HepG2 (cell line): ENCODE results near the gene CASKIN1. TPM values are rescaled to one million over a fixed set of nuclear protein-coding genes. Genes with fewer than 3 reads are reported as not detected.
A peak's percentile ranks its signal among the peaks of the same experiment; 100 is the strongest.

Experiments used
- ADNP ChIP-seq: sonication (generic); formaldehyde crosslinking; IDR thresholded peaks from 2 replicates; pipeline ENCODE4 v1.4.0; 2020; ENCODE audit warnings: missing genetic modification reagents
- CHCHD3 ChIP-seq: sonication (generic); formaldehyde crosslinking; IDR thresholded peaks from 2 replicates; pipeline ENCODE4 v1.8.0; 2022; ENCODE audit warnings: mild to moderate bottlenecking, missing genetic modification reagents, moderate library complexity
- PAX8 ChIP-seq: sonication (generic); formaldehyde crosslinking; IDR thresholded peaks from 2 replicates; pipeline ENCODE4 v1.8.0; 2022; ENCODE audit warnings: mild to moderate bottlenecking, missing genetic modification reagents, borderline replicate concordance
- SAP130 ChIP-seq: IDR thresholded peaks from 2 replicates; pipeline ENCODE4 v1.6.1; 2016; ENCODE audit warnings: low read depth
- ZFP36L1 ChIP-seq: sonication (generic); formaldehyde crosslinking; IDR thresholded peaks from 2 replicates; pipeline ENCODE4 v1.8.0; 2022; ENCODE audit warnings: mild to moderate bottlenecking, missing genetic modification reagents, moderate library complexity
- ZNF510 ChIP-seq: sonication (generic); formaldehyde crosslinking; IDR thresholded peaks from 2 replicates; pipeline ENCODE4 v1.4.0; 2020; ENCODE audit warnings: low read depth, mild to moderate bottlenecking, missing genetic modification reagents
- ZNF556 ChIP-seq: sonication (generic); formaldehyde crosslinking; IDR thresholded peaks from 2 replicates; pipeline ENCODE4 v1.4.0; 2020; ENCODE audit warnings: mild to moderate bottlenecking, missing genetic modification reagents, borderline replicate concordance
- ZNF616 ChIP-seq: sonication (generic); formaldehyde crosslinking; IDR thresholded peaks from 2 replicates; pipeline ENCODE4 v1.5.0; 2020; ENCODE audit warnings: low read depth, mild to moderate bottlenecking, missing genetic modification reagents
- ZNF768 ChIP-seq: sonication (generic); formaldehyde crosslinking; IDR thresholded peaks from 2 replicates; pipeline ENCODE4 v1.4.0; 2020; ENCODE audit warnings: missing genetic modification reagents
- ZNF773 ChIP-seq: sonication (generic); formaldehyde crosslinking; IDR thresholded peaks from 2 replicates; pipeline ENCODE4 v1.4.0; 2020; ENCODE audit warnings: missing genetic modification reagents, borderline replicate concordance
- polyA plus RNA-seq, 8 experiments: library from polyadenylated mRNA; depleted of rRNA in 3 of 8; stranded (reverse) in 7 of 8; unstranded in 1 of 8; fragments of >200 nt; fragmentation: Illumina TruSeq in 4 of 8; extraction: Trizol in 4 of 8; gene quantifications; 2 replicates each; pipeline versions ENCODE4 v1.2.1 to v1.2.3, GENCODE V29; 2011 to 2016; ENCODE audit warnings: low read depth in 4 of 8, missing spikeins in 1 of 8, mixed read lengths in 1 of 8; ENCODE audit not compliant: insufficient read depth in 1 of 8
- total RNA-seq, 5 experiments: library from RNA; depleted of rRNA; stranded (reverse); fragments of >200 nt; fragmentation: Illumina TruSeq; extraction: Trizol; gene quantifications; 2 replicates each; pipeline ENCODE4 v1.2.3, GENCODE V29; 2016; ENCODE audit warnings: low read depth in 1 of 5
- TF ChIP-seq, protein P1 (sequence below): sonication (generic); formaldehyde crosslinking; IDR thresholded peaks from 2 replicates; pipeline ENCODE4 v1.4.0; 2020; ENCODE audit warnings: missing genetic modification reagents
- TF ChIP-seq, protein P2 (sequence below): sonication (generic); formaldehyde crosslinking; IDR thresholded peaks from 2 replicates; pipeline ENCODE4 v1.5.0; 2020; ENCODE audit warnings: missing genetic modification reagents, mild to moderate bottlenecking, borderline replicate concordance
- TF ChIP-seq, protein P3 (sequence below): sonication (generic); formaldehyde crosslinking; conservative IDR thresholded peaks from 2 replicates; pipeline ENCODE4 v1.8.0; 2022; ENCODE audit warnings: missing genetic modification reagents
- TF ChIP-seq, protein P4 (sequence below): sonication (generic); formaldehyde crosslinking; IDR thresholded peaks from 2 replicates; pipeline ENCODE4 v1.4.0; 2020; ENCODE audit warnings: missing genetic modification reagents
- TF ChIP-seq, protein P5 (sequence below): sonication (generic); formaldehyde crosslinking; IDR thresholded peaks from 2 replicates; pipeline ENCODE4 v1.8.1; 2023; ENCODE audit warnings: missing genetic modification reagents, mild to moderate bottlenecking, borderline replicate concordance

Gene CASKIN1
- total and polyA plus RNA-seq, 2 of the 13 experiments (the other 11 are each of a cell fraction or from before 2014, with no cell fraction given), result 1.2 to 2.2 TPM

- TF ChIP-seq ZFP36L1 (CRISPR knock-in tag) (0 out of 2 replicates have a peak, but pooled peaks have one; percentile 39), ADNP (no peak), ZNF768 (CRISPR knock-in tag) (peak; percentile 62; the same call in 1 of the 2 replicates), ZNF510 (CRISPR knock-in tag) (no peak; the same call in 1 of the 2 replicates), CHCHD3 (CRISPR knock-in tag) (peak; percentile 92), PAX8 (no peak), ZNF616 (CRISPR knock-in tag) (peak; percentile 37; the same call in 1 of the 2 replicates), ZNF556 (CRISPR knock-in tag) (peak; percentile 87), SAP130 (CRISPR knock-in tag) (peak; percentile 98), ZNF773 (CRISPR knock-in tag) (no peak; the same call in 1 of the 2 replicates)
- TF ChIP-seq, protein P1, sequence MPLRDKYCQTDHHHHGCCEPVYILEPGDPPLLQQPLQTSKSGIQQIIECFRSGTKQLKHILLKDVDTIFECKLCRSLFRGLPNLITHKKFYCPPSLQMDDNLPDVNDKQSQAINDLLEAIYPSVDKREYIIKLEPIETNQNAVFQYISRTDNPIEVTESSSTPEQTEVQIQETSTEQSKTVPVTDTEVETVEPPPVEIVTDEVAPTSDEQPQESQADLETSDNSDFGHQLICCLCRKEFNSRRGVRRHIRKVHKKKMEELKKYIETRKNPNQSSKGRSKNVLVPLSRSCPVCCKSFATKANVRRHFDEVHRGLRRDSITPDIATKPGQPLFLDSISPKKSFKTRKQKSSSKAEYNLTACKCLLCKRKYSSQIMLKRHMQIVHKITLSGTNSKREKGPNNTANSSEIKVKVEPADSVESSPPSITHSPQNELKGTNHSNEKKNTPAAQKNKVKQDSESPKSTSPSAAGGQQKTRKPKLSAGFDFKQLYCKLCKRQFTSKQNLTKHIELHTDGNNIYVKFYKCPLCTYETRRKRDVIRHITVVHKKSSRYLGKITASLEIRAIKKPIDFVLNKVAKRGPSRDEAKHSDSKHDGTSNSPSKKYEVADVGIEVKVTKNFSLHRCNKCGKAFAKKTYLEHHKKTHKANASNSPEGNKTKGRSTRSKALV (CRISPR knock-in tag), result peak; percentile 67; the same call in 1 of the 2 replicates
- TF ChIP-seq, protein P2, sequence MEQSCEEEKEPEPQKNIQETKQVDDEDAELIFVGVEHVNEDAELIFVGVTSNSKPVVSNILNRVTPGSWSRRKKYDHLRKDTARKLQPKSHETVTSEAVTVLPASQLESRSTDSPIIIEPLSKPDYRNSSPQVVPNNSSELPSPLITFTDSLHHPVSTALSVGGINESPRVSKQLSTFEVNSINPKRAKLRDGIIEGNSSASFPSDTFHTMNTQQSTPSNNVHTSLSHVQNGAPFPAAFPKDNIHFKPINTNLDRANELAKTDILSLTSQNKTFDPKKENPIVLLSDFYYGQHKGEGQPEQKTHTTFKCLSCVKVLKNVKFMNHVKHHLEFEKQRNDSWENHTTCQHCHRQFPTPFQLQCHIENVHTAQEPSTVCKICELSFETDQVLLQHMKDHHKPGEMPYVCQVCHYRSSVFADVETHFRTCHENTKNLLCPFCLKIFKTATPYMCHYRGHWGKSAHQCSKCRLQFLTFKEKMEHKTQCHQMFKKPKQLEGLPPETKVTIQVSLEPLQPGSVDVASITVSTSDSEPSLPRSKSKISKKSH (CRISPR knock-in tag), result no peak
- TF ChIP-seq, protein P3, sequence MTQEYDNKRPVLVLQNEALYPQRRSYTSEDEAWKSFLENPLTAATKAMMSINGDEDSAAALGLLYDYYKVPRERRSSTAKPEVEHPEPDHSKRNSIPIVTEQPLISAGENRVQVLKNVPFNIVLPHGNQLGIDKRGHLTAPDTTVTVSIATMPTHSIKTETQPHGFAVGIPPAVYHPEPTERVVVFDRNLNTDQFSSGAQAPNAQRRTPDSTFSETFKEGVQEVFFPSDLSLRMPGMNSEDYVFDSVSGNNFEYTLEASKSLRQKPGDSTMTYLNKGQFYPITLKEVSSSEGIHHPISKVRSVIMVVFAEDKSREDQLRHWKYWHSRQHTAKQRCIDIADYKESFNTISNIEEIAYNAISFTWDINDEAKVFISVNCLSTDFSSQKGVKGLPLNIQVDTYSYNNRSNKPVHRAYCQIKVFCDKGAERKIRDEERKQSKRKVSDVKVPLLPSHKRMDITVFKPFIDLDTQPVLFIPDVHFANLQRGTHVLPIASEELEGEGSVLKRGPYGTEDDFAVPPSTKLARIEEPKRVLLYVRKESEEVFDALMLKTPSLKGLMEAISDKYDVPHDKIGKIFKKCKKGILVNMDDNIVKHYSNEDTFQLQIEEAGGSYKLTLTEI, result no peak
- TF ChIP-seq, protein P4, sequence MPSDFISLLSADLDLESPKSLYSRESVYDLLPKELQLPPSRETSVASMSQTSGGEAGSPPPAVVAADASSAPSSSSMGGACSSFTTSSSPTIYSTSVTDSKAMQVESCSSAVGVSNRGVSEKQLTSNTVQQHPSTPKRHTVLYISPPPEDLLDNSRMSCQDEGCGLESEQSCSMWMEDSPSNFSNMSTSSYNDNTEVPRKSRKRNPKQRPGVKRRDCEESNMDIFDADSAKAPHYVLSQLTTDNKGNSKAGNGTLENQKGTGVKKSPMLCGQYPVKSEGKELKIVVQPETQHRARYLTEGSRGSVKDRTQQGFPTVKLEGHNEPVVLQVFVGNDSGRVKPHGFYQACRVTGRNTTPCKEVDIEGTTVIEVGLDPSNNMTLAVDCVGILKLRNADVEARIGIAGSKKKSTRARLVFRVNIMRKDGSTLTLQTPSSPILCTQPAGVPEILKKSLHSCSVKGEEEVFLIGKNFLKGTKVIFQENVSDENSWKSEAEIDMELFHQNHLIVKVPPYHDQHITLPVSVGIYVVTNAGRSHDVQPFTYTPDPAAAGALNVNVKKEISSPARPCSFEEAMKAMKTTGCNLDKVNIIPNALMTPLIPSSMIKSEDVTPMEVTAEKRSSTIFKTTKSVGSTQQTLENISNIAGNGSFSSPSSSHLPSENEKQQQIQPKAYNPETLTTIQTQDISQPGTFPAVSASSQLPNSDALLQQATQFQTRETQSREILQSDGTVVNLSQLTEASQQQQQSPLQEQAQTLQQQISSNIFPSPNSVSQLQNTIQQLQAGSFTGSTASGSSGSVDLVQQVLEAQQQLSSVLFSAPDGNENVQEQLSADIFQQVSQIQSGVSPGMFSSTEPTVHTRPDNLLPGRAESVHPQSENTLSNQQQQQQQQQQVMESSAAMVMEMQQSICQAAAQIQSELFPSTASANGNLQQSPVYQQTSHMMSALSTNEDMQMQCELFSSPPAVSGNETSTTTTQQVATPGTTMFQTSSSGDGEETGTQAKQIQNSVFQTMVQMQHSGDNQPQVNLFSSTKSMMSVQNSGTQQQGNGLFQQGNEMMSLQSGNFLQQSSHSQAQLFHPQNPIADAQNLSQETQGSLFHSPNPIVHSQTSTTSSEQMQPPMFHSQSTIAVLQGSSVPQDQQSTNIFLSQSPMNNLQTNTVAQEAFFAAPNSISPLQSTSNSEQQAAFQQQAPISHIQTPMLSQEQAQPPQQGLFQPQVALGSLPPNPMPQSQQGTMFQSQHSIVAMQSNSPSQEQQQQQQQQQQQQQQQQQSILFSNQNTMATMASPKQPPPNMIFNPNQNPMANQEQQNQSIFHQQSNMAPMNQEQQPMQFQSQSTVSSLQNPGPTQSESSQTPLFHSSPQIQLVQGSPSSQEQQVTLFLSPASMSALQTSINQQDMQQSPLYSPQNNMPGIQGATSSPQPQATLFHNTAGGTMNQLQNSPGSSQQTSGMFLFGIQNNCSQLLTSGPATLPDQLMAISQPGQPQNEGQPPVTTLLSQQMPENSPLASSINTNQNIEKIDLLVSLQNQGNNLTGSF (CRISPR knock-in tag), result peak; percentile 71; the same call in 1 of the 2 replicates
- TF ChIP-seq, protein P5, sequence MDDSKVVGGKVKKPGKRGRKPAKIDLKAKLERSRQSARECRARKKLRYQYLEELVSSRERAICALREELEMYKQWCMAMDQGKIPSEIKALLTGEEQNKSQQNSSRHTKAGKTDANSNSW, result peak; percentile 63; the same call in 1 of the 2 replicates
Measured at GRCh38 chr16:2223221-2223941, 27.0 kb upstream of the CASKIN1 start, which contains the start of gene E4F1 (continued).
